ENCODE measurements around the gene PLA2G4B. TPM values are rescaled to one million over a fixed set of nuclear protein-coding genes. Genes with fewer than 3 reads are reported as not detected.

Gene PLA2G4B
- total and polyA plus RNA-seq, 3 donors from 2014 or later = 7.4 to 16.6 (median 16.4) TPM

- Histone ChIP-seq H3K27ac (peak overlapping the region in 1 of 2 donors; percentile 9), H3K4me1 (peaks cover 61% of the 10 kb centered on the region), H3K27me3 (no peaks in the 10 kb centered on the region), H3K9me3 (no peaks in the 10 kb centered on the region), H3K4me3 (no peak overlapping the region), H3K36me3 (ENCODE audit: low read depth, missing control alignments) (no peaks in the 10 kb centered on the region)
- WGBS, 2 donors = 59 to 67% methylated on average over 4 to 5 of the region's 5 CpGs
- DNase-seq = no peak
- intact Hi-C loops (cut with DNase I; ENCODE audit: low total_unique reads) = no loop called here
- no peak for TF ChIP-seq POLR2A (IDR thresholded peaks at IDR 0.05)
- TF ChIP-seq CTCF (IDR thresholded peaks at IDR 0.05) = no peak
These were observed 47.7 kb upstream of the PLA2G4B start for GRCh38 chr15:41790756-41791546.

DNA sequence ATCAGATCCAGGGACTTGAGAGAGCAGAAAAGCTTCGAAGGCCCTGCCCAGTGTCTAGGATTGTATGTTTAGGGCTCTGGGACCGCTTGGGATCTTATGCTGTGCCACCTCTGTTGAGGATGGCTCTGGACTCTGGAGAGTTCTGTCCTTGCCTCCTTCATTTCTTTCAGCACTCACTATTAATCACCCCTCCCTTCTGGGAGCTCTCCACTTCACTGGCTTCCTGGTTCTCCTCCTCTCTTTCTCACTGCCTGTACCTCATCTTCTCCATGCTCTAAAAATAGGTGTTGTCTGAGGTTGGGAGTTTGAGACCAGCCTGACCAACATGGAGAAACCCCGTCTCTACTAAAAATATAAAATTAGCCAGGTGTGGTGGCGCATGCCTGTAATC lies 47.1 kb upstream of the PLA2G4B start:
- Histone ChIP-seq H3K4me3 (no peak overlapping the region), H3K27me3 (no peaks in the 10 kb centered on the region), H3K27ac (peak overlapping the region in 1 of 2 donors; percentile 9), H3K36me3 (ENCODE audit: low read depth, missing control alignments) (no peaks in the 10 kb centered on the region), H3K9me3 (no peaks in the 10 kb centered on the region), H3K4me1 (peaks cover 67% of the 10 kb centered on the region)
- DNase-seq = no peak
- intact Hi-C loops (cut with DNase I; ENCODE audit: low total_unique reads) = no loop called here
- TF ChIP-seq POLR2A (IDR thresholded peaks at IDR 0.05) (no peak), CTCF (IDR thresholded peaks at IDR 0.05) (no peak)
- 90 to 91% methylated on average over 4 of the region's 4 CpGs for WGBS, 2 donors

DNA sequence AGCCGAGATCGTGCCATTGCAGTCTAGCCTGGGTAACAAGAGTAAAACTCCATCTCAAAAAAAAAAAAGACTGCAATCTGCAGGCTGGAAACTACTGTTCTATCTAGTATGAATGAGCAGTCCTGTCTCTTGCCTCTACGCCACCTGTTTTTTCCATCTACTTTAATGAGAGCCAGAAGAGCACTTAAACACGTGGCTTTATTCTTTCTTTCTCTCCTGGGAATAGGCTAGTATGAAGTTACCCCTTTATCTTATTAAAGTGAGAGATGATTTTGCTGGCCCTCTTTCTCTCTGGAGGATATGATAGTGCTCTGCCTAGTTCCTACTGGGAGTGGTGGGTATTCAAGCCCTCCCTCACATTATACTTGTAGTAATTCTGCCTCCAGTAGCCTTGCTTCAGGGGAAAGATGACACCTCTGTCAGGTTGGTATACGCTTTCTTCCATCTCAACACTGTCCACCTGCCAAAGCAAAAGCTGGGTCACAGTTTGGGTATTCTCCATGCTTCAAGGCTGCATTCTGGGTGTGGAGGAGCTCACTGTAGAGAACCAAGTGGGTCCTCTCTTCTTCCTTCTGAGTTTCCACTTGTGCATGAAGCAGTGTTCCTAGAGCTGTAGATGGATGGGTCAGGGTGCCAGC lies 46.5 kb upstream of the PLA2G4B start:
- 67 to 77% methylated on average over 5 of the region's 5 CpGs for WGBS, 2 donors
- Histone ChIP-seq H3K27me3 (no peaks in the 10 kb centered on the region), H3K27ac (no peak overlapping the region), H3K4me1 (peaks cover 69% of the 10 kb centered on the region), H3K36me3 (ENCODE audit: low read depth, missing control alignments) (no peaks in the 10 kb centered on the region), H3K4me3 (no peak overlapping the region), H3K9me3 (no peaks in the 10 kb centered on the region)
- intact Hi-C loops (cut with DNase I; ENCODE audit: low total_unique reads) = no loop called here
- TF ChIP-seq CTCF (IDR thresholded peaks at IDR 0.05) (no peak), POLR2A (IDR thresholded peaks at IDR 0.05) (no peak)
- DNase-seq = no peak

GRCh38 chr15:41794081-41794480 lies 44.6 kb upstream of the PLA2G4B start:
- no peaks in the 10 kb centered on the region for H3K36me3 ChIP-seq (ENCODE audit: low read depth, missing control alignments)
- WGBS, 2 donors = 66 to 85% methylated on average over 4 of the region's 4 CpGs
- no peak for TF ChIP-seq CTCF (IDR thresholded peaks at IDR 0.05)
- no peak for TF ChIP-seq POLR2A (IDR thresholded peaks at IDR 0.05)
- intact Hi-C loops (cut with DNase I; ENCODE audit: low total_unique reads) = no loop called here
- no peaks in the 10 kb centered on the region for H3K9me3 ChIP-seq
- peaks cover 56% of the 10 kb centered on the region for H3K4me1 ChIP-seq
- no peaks in the 10 kb centered on the region for H3K27me3 ChIP-seq
- H3K4me3 ChIP-seq = no peak overlapping the region
- no peak overlapping the region for H3K27ac ChIP-seq
- no peak for DNase-seq

Measured in testis (tissue), 3 donors.